ENCODE data around the gene CYP4A22.
"Not testable (repeated sequence)": the region's sequence is repeated elsewhere in the genome, so short reads cannot be mapped to it uniquely, and the experiment has no call there.

GRCh38 chr1:47109482-47109881 lies 27.8 kb upstream of the CYP4A22 start:
- not testable (repeated sequence) for TF ChIP-seq CTCF, POLR2A (IDR thresholded peaks at IDR 0.05)

All from thyroid gland (tissue), 4 donors.